NCI-H2171 (cell line): ENCODE results near the gene SMARCA4.

Experiments used
- DNase-seq: peaks from one replicate; lab custom pipeline; 2025; lab: John Stamatoyannopoulos, UW

Gene SMARCA4

GRCh38 chr19:11034449-11035213 is 73.8 kb downstream of the SMARCA4 start:
- no peak for DNase-seq

GRCh38 chr19:11035441-11036377 is 74.9 kb downstream of the SMARCA4 start:
- peak; percentile 94 for DNase-seq

GRCh38 chr19:11038511-11038910 is 77.7 kb downstream of the SMARCA4 start:
- no peak for DNase-seq

GRCh38 chr19:11041194-11041593 is 80.4 kb downstream of the SMARCA4 start:
- DNase-seq, result no peak

- DNase-seq, result no peak
These were observed 81.3 kb downstream of the SMARCA4 start for GRCh38 chr19:11041966-11042627.

- DNase-seq, result no peak
These were observed 83.6 kb downstream of the SMARCA4 start for GRCh38 chr19:11044431-11044830.

- no peak for DNase-seq
These were observed 84.7 kb downstream of the SMARCA4 start for GRCh38 chr19:11045536-11045935.

- DNase-seq, result no peak
These were observed 86.0 kb downstream of the SMARCA4 start for GRCh38 chr19:11046605-11047354.

- DNase-seq, result no peak
These were observed 87.0 kb downstream of the SMARCA4 start for GRCh38 chr19:11047866-11048265.

- no peak for DNase-seq
These were observed 89.7 kb downstream of the SMARCA4 start for GRCh38 chr19:11050323-11051114.

- no peak for DNase-seq
These were observed 93.0 kb downstream of the SMARCA4 start for GRCh38 chr19:11053817-11054195.

- no peak for DNase-seq
These were observed 93.4 kb downstream of the SMARCA4 start for GRCh38 chr19:11054200-11054599.

GRCh38 chr19:11054628-11055027 is 93.8 kb downstream of the SMARCA4 start:
- DNase-seq, result no peak

GRCh38 chr19:11058246-11059030 is 97.6 kb downstream of the SMARCA4 start:
- no peak for DNase-seq

- no peak for DNase-seq
These were observed 98.9 kb downstream of the SMARCA4 start for GRCh38 chr19:11059511-11060358.

GRCh38 chr19:11061952-11062351 is 101.1 kb downstream of the SMARCA4 start:
- DNase-seq, result no peak

GRCh38 chr19:11063434-11063833 is 102.6 kb downstream of the SMARCA4 start:
- no peak for DNase-seq

- DNase-seq, result no peak
These were observed 104.0 kb downstream of the SMARCA4 start for GRCh38 chr19:11064831-11065303.

- DNase-seq, result no peak
These were observed 105.5 kb downstream of the SMARCA4 start for GRCh38 chr19:11066326-11066725.
